ENCODE measurements around the gene UBALD2. TPM values are rescaled to one million over a fixed set of nuclear protein-coding genes. Genes with fewer than 3 reads are reported as not detected.

UBALD2 gene
- total and polyA plus RNA-seq, 2 of the 13 experiments (the other 11 are each of a cell fraction or from before 2014, with no cell fraction given) = 3.3 to 89.7 TPM

DNA sequence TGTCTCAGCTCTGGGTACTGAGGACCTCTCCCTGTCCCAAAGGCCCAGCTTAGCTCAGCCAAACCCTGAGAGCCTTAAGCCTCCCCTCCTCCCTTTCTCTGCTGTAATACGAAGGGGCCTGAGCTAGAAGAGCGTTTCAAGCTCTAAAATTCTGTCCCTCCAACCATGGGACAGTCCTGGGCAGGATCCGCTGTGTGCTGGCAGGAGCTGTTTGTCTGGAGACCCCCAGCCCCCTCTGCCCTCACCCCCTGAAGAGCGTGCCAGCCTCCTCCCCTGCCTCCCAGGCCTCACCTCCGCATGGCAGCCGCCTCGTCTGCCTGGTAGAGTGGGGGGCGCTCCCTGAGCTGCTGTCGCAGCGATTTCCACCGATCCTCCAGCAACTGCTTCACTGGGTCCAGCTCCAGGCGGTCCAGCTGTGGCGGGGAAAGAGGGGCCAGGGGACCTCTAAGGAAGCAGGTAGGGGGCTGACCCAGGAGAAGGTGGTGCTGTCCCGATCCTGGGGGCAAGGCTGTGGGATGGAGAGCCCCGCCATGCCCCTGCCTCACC lies 14.7 kb downstream of the UBALD2 start (continued):
- TF ChIP-seq, protein P1, sequence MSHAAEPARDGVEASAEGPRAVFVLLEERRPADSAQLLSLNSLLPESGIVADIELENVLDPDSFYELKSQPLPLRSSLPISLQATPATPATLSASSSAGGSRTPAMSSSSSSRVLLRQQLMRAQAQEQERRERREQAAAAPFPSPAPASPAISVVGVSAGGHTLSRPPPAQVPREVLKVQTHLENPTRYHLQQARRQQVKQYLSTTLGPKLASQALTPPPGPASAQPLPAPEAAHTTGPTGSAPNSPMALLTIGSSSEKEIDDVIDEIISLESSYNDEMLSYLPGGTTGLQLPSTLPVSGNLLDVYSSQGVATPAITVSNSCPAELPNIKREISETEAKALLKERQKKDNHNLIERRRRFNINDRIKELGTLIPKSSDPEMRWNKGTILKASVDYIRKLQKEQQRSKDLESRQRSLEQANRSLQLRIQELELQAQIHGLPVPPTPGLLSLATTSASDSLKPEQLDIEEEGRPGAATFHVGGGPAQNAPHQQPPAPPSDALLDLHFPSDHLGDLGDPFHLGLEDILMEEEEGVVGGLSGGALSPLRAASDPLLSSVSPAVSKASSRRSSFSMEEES (CRISPR knock-in tag; IDR thresholded peaks at IDR 0.05) = peak; percentile 3; the same call in 1 of the 2 replicates
- TF ChIP-seq MIXL1 (CRISPR knock-in tag; IDR thresholded peaks at IDR 0.05) (no peak), PRPF4 (IDR thresholded peaks at IDR 0.05; ENCODE audit: low read depth, low read length, poor library complexity, severe bottlenecking) (no peak), RARG (CRISPR knock-in tag; IDR thresholded peaks at IDR 0.05; ENCODE audit: low read depth) (no peak), HHEX (CRISPR knock-in tag; IDR thresholded peaks at IDR 0.05) (no peak), TBX3 (IDR thresholded peaks at IDR 0.05; ENCODE audit: borderline replicate concordance) (no peak), NCOA5 (CRISPR knock-in tag; IDR thresholded peaks at IDR 0.05) (no peak), BRCA1 (CRISPR knock-in tag; IDR thresholded peaks at IDR 0.05) (no peak), ZFX (CRISPR knock-in tag; IDR thresholded peaks at IDR 0.05; ENCODE audit: low read depth) (no peak), POLR2AphosphoS5 (IDR thresholded peaks at IDR 0.05; ENCODE audit: low read depth, low read length) (no peak), ZNF616 (CRISPR knock-in tag; IDR thresholded peaks at IDR 0.05; ENCODE audit: low read depth) (no peak), PHF21A (CRISPR knock-in tag; IDR thresholded peaks at IDR 0.05) (no peak), AKAP8 (CRISPR knock-in tag; IDR thresholded peaks at IDR 0.05) (no peak), PRDM10 (CRISPR knock-in tag; IDR thresholded peaks at IDR 0.05; ENCODE audit: low read depth) (no peak), NR2F6 (IDR thresholded peaks at IDR 0.05) (no peak), NR2F6 (CRISPR knock-in tag; IDR thresholded peaks at IDR 0.05) (no peak), HOXA3 (CRISPR knock-in tag; IDR thresholded peaks at IDR 0.05) (peak; percentile 0; the same call in 1 of the 2 replicates)
- TF ChIP-seq, protein P2, sequence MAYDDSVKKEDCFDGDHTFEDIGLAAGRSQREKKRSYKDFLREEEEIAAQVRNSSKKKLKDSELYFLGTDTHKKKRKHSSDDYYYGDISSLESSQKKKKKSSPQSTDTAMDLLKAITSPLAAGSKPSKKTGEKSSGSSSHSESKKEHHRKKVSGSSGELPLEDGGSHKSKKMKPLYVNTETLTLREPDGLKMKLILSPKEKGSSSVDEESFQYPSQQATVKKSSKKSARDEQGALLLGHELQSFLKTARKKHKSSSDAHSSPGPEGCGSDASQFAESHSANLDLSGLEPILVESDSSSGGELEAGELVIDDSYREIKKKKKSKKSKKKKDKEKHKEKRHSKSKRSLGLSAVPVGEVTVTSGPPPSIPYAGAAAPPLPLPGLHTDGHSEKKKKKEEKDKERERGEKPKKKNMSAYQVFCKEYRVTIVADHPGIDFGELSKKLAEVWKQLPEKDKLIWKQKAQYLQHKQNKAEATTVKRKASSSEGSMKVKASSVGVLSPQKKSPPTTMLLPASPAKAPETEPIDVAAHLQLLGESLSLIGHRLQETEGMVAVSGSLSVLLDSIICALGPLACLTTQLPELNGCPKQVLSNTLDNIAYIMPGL (CRISPR knock-in tag; IDR thresholded peaks at IDR 0.05; ENCODE audit: borderline replicate concordance in 1 of 2, low read depth in 1 of 2) = no peak
- TF ChIP-seq, protein P3, sequence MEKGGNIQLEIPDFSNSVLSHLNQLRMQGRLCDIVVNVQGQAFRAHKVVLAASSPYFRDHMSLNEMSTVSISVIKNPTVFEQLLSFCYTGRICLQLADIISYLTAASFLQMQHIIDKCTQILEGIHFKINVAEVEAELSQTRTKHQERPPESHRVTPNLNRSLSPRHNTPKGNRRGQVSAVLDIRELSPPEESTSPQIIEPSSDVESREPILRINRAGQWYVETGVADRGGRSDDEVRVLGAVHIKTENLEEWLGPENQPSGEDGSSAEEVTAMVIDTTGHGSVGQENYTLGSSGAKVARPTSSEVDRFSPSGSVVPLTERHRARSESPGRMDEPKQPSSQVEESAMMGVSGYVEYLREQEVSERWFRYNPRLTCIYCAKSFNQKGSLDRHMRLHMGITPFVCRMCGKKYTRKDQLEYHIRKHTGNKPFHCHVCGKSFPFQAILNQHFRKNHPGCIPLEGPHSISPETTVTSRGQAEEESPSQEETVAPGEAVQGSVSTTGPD (CRISPR knock-in tag; IDR thresholded peaks at IDR 0.05) = no peak
- TF ChIP-seq, protein P4, sequence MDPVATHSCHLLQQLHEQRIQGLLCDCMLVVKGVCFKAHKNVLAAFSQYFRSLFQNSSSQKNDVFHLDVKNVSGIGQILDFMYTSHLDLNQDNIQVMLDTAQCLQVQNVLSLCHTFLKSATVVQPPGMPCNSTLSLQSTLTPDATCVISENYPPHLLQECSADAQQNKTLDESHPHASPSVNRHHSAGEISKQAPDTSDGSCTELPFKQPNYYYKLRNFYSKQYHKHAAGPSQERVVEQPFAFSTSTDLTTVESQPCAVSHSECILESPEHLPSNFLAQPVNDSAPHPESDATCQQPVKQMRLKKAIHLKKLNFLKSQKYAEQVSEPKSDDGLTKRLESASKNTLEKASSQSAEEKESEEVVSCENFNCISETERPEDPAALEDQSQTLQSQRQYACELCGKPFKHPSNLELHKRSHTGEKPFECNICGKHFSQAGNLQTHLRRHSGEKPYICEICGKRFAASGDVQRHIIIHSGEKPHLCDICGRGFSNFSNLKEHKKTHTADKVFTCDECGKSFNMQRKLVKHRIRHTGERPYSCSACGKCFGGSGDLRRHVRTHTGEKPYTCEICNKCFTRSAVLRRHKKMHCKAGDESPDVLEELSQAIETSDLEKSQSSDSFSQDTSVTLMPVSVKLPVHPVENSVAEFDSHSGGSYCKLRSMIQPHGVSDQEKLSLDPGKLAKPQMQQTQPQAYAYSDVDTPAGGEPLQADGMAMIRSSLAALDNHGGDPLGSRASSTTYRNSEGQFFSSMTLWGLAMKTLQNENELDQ (CRISPR knock-in tag; IDR thresholded peaks at IDR 0.05; ENCODE audit: borderline replicate concordance) = no peak

Data from HepG2 (cell line).